ENCODE results near the gene SCN8A. TPM values are rescaled to one million over a fixed set of nuclear protein-coding genes. Genes with fewer than 3 reads are reported as not detected.

Gene SCN8A
- total and polyA plus RNA-seq, 2 donors (not counting 3 experiments of a cell fraction or from before 2014, with no cell fraction given) = 9.4 to 20.4 TPM

DNA sequence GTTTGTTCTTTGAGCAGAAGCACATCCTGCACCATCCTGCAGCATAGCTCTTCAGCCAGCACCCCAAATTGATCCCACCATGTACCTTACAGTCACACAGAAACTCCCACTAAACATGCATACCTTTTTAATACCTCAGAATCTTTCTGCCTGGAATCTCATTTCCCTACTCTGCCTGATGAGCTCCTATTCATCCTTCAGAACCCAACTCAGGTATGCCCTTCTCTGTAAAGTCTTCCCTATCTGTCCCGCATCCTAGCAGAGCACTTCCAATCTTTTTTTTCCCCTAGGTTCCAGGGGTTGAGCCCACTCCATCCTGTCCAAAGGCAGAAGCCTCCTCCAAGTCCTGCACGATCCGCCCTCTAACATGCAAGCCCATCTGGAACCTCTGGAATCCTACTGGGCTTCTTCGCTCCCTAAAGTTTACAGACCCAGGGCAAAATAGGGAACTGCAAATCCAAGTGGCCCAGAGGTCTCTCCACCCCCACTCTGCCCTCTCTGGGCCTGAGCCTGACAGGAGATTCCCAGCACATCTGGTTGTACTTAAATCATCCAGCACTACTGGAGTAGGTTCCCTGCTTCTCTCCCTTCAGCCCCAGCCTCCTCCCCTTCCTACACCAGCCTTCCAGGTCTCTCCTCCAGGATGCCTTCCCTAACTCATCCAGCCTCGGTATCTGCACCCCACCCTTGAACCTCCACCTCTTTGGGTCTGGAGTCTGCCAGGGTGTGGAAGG lies 261.5 kb downstream of the SCN8A start:
- H3K79me2 ChIP-seq (ENCODE audit: control insufficient read depth, insufficient read depth, low read length) = no peaks in the 10 kb centered on the region
- H3K9me1 ChIP-seq (replicated peaks; ENCODE audit: control insufficient read depth, extremely low read depth, insufficient read depth, low read length) = no peaks in the 10 kb centered on the region
- no peaks in the 10 kb centered on the region for H4K20me1 ChIP-seq (replicated peaks; ENCODE audit: control insufficient read depth, extremely low read depth, insufficient read depth, low read length)
- no peak overlapping the region for H2AFZ ChIP-seq (ENCODE audit: low read depth, low read length)
- no TSS peak for BruUV-seq (replicated peaks)
- H3K4me1 ChIP-seq (ENCODE audit: control insufficient read depth, extremely low read depth, insufficient read depth, low read length) = peaks cover 15% of the 10 kb centered on the region
- no peak overlapping the region for H3K4me3 ChIP-seq (replicated peaks in 1 of 3; ENCODE audit: insufficient read depth in 1 of 3, low read depth in 1 of 3, low read length in 3 of 3)
- TF ChIP-seq, protein P1, sequence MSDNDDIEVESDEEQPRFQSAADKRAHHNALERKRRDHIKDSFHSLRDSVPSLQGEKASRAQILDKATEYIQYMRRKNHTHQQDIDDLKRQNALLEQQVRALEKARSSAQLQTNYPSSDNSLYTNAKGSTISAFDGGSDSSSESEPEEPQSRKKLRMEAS (IDR thresholded peaks at IDR 0.05; ENCODE audit: insufficient read depth, insufficient read length) = no peak
- TF ChIP-seq FOS (IDR thresholded peaks at IDR 0.05; ENCODE audit: borderline replicate concordance, insufficient read depth, low read length) (no peak), POLR2AphosphoS5 (IDR thresholded peaks at IDR 0.05; ENCODE audit: insufficient read depth, low read depth, low read length) (no peak)
- TF ChIP-seq, protein P2, sequence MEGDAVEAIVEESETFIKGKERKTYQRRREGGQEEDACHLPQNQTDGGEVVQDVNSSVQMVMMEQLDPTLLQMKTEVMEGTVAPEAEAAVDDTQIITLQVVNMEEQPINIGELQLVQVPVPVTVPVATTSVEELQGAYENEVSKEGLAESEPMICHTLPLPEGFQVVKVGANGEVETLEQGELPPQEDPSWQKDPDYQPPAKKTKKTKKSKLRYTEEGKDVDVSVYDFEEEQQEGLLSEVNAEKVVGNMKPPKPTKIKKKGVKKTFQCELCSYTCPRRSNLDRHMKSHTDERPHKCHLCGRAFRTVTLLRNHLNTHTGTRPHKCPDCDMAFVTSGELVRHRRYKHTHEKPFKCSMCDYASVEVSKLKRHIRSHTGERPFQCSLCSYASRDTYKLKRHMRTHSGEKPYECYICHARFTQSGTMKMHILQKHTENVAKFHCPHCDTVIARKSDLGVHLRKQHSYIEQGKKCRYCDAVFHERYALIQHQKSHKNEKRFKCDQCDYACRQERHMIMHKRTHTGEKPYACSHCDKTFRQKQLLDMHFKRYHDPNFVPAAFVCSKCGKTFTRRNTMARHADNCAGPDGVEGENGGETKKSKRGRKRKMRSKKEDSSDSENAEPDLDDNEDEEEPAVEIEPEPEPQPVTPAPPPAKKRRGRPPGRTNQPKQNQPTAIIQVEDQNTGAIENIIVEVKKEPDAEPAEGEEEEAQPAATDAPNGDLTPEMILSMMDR (IDR thresholded peaks at IDR 0.05; ENCODE audit: extremely low read depth in 1 of 2, insufficient read depth in 1 of 2, low read depth in 1 of 2, low read length in 2 of 2) = no peak
- POLR2A ChIA-PET = no interaction called here
- no peak overlapping the region for H3K27ac ChIP-seq (ENCODE audit: insufficient read depth, low read depth, low read length)
- FAIRE-seq = no peak
- intact Hi-C loops (cut with micrococcal nuclease) = no loop called here
- CTCF ChIA-PET = interaction anchor here (1.0 to 4.7 kb wide), 3 partner anchors 21 to 29 kb away, joined by 3 to 34 read pairs (median 3); no protein-coding TSS in a partner anchor
- no peaks in the 10 kb centered on the region for H3K36me3 ChIP-seq (ENCODE audit: control insufficient read depth in 2 of 2, extremely low read depth in 1 of 2, insufficient read depth in 2 of 2, low read length in 2 of 2)
- no peak overlapping the region for H3K9ac ChIP-seq (replicated peaks; ENCODE audit: extremely low read depth, insufficient read depth, low read length)
- no peaks in the 10 kb centered on the region for H3K9me3 ChIP-seq (replicated peaks; ENCODE audit: control insufficient read depth, insufficient read depth, low read length)
- no peaks in the 10 kb centered on the region for H3K27me3 ChIP-seq (ENCODE audit: control insufficient read depth in 2 of 2, insufficient read depth in 2 of 2, low read length in 2 of 2)
- dilution Hi-C loops (cut with MboI; ENCODE audit: extremely low pct_ligation_motif_present, low sequenced_read_pairs) = no loop called here
- H3K4me2 ChIP-seq (ENCODE audit: insufficient read depth, low read length) = no peak overlapping the region
- DNase-seq (ENCODE audit: low read depth, low spot score) = no peak

All from endothelial cell of umbilical vein (primary cell).